RCC 7860 (cell line): Measurements from ENCODE around the gene TSPAN18.
A peak's percentile ranks its signal among the peaks of the same experiment; 100 is the strongest.

Experiments
- DNase-seq: peaks from one replicate; pipeline ENCODE4 v3.0.0-alpha.2; 2015; ENCODE audit warnings: low spot score
- FAIRE-seq: peaks from 2 replicates; lab custom pipeline; 2012; peaks lifted over from hg19 to GRCh38; lab: Jason Lieb, UNC

Gene TSPAN18

DNA sequence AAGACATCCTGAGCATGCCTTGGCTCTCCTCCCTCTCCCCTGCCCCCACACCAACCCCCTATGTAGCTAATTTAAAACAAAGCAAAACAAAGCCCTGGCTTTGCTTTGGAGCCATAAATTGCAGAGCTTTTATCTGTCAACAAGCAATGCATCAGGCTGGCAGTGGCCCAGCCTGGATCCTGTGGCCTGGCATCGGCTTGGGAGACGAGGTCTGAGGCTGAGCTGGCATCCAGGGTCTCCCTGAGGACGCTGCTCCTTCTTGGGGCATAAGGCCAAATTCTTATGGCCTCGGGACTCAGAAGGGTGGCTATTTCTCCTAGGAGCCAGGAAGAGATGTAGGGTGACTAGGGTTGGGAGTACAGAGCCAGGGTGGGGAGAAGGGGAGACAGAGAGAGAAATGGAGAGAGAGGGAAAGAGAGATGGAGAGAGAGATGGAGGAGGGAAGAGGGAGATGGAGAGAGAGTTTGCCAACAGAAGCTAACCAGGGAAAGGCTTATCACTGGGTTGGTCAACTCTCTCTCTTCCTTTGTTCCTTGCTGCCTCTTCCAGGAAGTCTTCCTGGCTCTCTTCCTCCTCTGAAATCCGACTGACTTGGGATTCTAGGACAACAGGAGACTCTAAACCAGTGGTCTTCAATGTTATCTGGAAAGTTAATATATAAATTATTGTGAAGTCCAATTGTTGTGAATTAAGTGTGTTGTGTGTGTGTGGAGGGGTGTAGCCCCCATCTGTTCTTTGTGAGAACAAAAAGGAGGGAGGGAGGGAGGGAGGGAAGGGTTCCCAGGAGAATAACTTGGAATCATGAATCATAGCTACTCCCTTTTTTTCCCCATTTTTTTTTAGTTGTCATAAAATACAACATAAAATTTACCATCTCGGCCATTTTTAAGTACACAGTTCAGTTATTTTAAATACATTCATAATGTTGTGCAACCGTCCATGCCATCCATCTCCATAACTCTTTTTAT is 29.1 kb downstream of the TSPAN18 start:
- FAIRE-seq = no peak
- no peak for DNase-seq

DNA sequence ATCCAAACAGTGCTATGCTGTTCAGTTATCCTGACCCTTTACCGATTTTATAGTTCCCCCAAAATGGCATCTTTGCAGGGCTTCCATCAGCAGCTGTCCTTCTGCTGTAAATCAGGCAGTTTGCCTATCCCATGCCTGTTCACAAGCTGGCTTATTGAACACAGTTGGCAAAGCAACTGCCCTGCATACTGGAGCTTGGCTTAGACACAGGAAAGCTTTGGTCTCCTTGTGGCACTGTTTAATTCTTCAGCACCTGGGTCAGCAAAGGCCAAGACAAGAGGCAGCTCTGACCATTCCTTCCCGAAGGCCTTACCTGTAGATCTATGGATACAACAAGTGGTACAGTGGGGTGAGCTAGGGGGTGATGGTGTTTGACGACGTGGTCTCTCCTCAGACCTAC is 32.2 kb downstream of the TSPAN18 start:
- no peak for FAIRE-seq
- no peak for DNase-seq

DNA sequence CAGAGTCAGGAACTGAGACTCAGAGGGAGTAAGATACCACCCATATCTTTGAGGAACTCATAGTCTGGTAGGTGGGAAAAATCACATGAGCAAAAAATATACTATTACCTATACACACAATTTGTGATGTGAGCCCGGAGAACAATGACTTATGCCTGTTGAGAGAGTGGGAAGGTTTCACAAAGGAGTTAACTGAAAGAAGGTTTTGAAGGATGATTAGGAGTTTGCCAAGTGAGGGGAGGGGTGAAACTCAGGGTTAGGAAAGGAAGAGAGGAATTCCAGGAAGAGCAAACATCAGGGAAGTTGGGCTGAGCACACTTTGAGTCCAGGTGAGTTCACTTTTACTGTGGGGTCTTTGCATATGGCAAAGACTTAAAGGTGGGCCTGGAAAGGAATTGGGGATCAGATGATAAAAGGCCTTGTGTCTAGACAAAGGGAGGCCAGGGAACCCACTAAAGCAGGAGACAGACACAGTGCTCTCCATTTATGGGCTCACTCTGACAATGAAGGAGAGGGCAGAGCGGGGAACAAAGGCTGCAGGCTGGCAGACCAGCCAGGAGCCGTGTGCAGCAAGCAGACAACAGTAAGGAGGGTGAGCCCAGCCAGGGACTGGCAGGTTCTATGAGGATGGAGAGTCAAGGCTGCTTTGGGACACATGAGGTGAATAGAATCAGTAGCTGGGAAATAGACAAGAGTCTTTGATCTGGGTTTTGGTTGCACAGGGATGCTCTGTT is 33.1 kb downstream of the TSPAN18 start:
- FAIRE-seq (no peak), DNase-seq (no peak)

DNA sequence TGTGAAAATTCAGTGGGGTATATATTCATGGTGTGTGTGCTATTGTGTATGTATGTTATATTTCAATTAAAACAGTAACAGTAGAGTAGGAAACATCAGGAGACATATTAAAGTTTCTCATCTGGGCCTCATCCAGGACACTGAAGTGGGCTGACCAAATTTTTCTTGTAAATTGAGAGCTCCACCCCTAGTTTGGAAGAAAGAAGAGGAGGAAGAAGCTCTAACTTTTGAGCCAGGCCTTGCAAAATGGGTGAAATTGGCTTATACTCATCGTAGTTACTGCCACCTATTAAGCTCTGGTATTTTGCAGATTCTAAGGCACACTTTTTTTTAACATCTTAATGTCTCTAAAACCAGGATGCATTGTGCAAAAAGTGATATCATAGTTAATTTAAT is 33.7 kb downstream of the TSPAN18 start:
- FAIRE-seq (no peak), DNase-seq (no peak)

DNA sequence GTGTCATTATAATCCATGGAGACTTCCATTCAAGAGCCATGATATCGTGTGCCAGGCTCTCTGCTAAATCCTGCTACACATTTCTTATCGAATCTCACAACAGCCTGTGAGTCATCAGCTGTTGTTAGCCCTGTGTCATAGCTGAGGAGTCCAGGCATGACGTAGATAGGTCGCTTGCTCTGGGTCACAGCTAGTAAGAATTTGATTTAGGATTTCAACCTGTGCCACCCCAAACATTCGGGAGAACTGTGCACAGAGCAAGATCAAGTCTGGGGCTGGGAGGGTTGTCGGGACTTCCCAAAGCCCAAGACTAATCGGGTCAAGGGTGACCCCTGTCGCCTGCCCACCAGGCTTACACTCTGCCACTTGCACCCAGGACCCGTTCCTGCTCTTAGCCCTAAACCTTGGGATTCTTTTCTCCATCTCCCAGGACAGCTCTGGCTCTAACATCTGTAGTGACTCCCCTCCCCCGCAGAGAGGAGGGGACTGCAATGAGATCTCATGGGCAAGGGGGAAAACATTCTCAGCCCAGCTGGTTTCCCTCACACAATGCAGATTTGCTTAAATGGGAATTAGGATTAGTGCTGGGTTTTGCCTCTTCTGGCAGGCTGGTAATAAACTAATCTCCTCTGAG is 34.3 kb downstream of the TSPAN18 start:
- peak; percentile 35 for DNase-seq
- no peak for FAIRE-seq

DNA sequence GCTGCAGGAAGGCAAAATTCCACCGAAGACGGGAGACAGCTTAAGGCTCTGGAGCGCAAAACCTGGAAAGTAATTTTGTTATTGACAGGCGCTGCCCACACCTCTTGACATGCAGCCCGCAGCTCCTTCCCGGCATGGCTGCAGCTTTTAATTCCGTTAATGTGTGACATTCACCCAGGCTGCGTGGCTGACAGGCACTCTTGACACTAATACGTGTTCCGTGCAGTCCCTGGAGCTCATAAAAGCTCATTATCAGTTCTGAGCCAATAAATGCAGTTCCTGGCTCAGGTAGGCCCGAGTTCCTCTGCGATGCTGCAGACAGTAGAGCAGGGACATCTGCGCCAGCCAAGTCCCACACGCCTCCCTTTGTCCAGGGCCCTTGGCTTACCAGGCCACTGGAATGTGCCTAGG is 34.8 kb downstream of the TSPAN18 start:
- no peak for FAIRE-seq
- no peak for DNase-seq

DNA sequence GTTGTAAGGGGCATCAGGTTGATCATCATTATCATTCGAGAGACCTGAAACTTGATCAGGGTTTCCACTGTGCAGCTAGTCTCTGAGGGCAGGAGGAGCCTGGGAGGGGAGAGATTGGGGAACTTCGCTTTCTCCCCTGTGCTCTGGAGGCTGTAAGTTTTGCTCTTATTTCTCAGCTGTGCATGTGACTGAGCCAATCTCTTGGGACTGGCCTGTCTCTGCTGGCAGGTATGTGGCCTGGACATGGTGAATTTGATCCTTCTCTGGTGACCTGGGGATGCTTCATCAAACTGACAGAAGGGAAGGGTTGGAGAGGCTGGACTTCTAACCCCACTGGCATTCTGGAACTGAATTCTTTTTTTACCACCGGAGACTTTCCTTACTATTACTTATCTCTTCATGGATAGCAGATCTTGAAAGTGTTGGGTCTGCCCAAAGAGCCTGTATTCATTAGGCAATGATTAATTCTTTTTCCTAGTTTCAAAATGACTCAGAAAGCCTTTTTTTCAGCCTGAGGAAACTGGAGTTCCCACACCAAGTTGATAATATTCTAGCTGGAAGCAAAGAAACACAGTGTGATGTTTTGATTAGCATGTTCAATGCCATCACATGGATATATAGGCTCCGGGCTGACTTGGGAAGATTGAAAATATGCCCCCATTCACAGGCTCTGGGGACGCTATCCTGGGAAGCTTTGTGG is 36.5 kb downstream of the TSPAN18 start:
- no peak for FAIRE-seq

DNA sequence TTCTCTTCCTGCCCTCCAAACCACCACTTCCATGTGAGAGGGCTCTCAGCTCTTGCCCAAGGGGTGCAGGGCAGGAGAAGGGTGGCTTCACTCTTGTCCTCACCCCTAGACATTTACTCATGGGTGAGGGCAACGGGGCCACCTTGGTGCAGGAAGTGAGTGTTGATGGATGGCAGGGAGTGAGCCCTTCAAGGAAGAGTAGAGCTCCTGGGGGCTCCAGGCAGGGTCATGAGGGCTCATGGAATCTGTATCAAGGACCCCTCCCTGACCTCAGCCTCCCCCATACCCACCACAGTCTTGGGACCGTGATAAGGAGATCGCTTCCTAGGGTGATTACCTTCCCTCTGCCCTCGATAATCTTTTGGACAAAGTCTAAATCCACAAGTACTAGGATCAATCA is 37.8 kb downstream of the TSPAN18 start:
- DNase-seq (no peak), FAIRE-seq (no peak)

More for the DNA sequence above, 36.5 kb downstream of the TSPAN18 start:
- no peak for DNase-seq

DNA sequence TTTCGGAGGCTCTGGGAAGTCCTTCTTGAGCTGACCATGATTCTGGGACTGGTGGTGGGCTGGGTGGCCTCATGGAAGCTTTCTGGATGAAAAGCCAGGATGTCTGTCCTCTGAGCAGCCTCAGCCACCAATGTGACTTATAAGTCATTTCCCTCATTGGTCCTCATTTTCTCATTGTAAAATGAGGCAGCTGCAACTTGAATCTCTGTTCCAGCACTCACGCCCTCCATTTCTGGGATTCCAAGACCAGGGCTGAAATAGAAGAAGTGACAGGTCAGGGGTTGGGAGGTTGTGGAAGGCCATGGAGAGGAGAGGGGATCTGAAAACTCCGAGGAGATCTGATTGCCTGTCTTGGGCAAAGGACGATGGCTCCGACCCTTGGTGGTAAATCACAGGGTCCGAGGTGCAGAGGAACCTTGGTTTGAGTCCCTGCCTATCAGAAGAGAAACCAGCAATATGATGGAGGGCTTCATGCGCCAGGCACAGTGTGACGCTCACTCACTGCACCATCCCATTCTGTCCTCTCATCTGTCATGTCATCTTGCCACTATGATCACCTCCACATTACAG is 38.3 kb downstream of the TSPAN18 start:
- no peak for DNase-seq
- no peak for FAIRE-seq

DNA sequence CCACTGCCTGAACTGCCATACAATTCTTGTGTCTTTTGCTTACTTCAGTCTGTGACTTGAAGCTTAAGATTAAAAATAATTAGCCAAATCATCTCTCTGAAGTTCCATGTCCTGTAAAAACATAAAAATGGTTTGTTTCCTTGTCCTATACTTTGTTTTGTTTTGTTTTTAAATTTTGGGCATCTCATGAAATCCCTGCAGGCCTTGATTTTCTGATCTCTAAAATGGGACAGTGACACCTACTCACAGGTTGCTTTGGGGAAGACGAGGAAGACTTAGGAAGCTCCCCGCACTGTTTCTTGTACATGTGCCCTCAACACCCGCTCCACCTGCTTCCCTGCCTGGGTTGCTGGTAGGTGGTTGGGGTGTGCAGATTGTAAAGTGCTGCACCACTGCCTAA is 38.9 kb downstream of the TSPAN18 start:
- no peak for FAIRE-seq
- no peak for DNase-seq

DNA sequence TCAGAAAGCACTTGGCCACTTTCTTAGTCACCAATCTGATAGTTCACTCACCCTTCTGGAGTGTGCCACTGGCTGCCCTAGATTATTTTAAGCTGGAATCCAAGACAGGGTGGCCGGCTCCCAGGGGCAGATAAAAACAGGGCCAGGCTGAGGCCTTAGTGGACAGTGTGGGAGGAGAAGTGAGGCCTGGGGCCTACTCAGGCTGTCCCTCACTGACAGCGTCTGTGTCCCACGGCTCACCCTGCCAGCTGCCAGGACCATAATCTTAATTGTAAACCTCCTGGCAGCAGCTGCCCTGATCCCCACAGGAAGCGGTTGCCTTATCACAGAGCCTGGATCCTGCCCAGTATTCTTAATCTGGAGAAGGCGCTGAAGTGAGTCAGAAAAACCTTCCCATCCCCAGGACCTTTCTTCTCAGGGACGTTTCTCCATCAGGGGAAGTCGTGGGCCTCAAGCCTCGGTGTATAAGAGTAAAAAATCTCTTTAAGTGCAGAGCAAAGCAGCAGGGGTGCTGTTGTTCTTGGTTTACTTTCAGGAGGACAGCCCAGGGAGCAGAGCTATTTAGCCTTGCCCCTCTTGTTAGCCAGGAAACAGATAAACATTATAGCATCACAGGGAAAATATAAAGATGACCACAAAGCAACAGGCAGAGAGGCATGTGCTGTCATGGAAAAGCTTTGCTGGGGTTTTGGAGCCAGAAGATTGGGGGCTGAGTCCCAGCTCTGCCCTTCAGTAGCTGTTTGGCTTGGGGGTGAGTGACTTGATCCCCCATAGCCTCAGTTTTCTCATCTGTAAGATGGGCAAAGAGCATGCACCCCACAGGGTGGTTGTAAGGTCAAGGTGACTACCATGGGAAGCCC is 39.6 kb downstream of the TSPAN18 start:
- FAIRE-seq (no peak), DNase-seq (no peak)

DNA sequence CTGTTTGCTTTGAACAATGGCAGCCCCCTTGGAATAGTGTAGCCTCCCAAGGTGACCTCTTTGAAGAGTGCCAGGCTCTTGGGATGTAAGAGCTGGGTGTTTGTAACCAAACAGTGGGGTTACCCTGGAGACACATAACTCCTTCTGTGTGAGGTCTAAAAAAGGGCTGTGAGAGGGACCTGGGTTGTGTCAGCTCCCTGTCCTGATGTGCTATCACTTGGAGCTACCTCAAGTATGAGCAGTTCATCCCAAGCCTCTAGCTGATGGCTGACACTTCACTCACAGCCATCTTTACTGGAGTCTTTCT is 40.2 kb downstream of the TSPAN18 start:
- DNase-seq (no peak), FAIRE-seq (no peak)

DNA sequence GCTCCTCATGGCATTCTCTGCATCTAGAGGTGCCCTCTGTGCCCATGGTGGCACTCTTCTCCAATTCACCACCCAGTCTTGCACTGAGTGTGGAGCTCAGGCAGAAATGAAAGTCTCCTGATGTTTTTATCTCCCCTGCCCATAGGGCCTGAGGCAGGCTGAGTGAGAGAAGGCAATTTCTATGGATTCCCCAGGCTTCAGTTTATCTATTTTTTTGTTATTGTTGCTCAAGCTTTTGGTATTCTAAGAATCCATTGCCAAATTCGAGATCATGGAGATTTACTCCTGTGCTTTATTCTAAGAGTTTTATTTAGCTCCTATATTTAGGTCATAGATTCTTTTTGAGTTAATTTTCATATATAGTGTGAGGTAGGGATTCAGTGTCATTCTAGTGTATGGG is 40.7 kb downstream of the TSPAN18 start:
- DNase-seq (no peak), FAIRE-seq (no peak)

DNA sequence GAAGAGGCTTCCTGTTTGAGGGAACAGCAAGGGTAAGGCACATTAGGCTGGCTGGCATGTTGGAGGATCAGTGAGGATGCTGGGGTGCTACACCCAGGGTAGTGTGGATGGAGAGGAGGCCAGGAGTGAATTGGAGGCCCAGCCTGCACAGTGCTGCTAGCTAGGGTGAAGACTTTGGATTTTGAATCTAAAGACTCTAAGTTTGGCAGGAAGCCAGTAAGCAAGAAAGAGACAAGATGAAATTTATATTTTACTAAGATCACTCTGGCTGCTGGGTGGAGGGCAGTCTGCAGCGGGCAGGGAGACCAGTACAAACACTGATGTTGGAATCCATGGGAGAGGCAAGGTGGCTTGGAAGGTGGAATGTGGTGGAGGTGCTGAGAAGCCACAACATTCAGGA is 43.6 kb downstream of the TSPAN18 start:
- DNase-seq (no peak), FAIRE-seq (no peak)

DNA sequence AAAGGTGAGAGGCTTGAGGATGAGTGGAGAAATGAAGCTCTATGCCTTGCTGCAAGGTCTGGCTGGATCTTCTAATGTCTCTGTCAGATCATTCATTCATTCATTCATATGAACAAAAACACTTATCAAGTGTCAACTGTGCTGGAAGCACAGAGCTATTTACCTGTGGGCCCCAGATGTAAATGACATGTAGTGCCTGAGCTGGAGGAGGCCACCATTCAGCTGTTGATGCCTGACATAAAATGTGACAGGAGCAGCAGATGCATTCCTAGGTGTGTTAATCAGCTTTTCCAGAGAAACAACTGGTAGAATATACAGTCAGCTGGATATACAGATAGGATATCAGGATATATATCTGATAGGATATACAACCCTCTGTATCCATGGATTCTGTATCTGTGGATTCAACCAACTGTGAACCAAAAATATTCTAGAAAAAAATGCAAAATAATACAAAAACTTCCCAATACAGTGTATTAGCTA is 44.5 kb downstream of the TSPAN18 start:
- DNase-seq (no peak), FAIRE-seq (no peak)

DNA sequence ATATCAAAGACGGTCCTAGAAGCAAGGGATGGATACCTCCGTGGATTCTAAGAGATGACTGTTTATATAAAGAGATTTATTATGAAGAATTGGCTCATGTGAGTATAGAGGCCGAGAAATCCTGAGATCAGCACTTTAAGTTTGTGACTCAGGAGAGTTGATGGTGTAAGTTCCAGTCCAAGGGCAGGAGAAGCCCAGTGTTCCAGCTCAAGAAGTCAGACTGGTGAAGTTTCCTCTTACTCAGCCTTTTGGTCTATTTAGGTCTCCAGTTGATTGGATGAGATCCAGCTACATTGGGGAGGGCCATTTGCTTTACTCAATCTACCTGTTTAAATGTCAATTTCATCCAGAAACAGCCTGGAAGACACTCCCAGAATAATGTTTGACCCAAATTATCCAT is 45.1 kb downstream of the TSPAN18 start:
- DNase-seq = no peak

DNA sequence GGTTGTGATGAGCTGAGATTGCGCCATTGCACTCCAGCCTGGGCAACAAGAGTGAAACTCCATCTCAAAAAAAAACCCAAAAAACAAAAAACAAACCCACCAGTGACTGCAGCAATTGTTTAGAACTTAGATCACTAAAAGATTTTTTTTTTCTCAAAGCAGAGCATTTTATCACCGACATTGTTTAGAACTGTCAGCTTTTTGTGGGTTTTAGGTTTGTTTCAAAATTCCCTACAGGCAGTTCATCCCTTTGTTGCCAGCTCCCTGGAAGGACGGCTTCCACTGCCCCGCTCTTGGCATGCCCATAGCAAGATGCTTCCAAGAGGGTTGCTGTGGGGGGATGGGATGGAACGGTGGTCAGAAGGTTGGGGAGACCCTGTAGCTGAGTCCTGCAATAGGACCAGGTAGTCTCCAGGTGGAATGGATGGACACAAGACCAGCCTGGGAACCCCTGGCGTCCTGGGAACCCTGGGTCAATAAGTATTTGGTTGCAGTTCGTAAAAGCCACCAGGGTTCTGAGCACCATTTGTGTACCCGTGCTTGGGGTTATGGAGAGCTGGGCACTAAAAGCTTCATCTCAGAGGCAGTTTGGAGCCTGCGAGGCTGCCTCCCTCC is 46.7 kb downstream of the TSPAN18 start:
- no peak for FAIRE-seq
- no peak for DNase-seq

More for the DNA sequence above, 45.1 kb downstream of the TSPAN18 start:
- FAIRE-seq = no peak

DNA sequence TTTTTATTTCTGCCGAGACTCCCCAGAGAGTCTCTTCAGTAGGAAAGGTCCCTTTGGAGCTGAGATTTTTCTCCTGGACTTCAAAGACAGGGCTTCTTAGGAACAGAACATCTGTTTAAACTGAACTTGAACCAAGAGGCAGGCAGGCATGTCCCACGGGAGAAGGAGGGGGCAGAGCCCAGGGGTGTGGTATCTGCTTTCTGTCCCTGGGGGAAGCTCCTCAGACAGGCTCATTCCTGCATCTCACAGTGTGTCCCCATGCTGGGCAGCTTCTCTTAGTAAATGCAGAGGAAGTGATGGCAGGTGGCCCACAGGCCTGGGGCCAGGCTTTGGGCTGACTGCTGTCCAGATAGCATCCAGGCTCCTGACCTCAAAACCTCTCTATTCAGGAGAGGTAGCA is 47.3 kb downstream of the TSPAN18 start:
- no peak for DNase-seq
- FAIRE-seq = no peak

DNA sequence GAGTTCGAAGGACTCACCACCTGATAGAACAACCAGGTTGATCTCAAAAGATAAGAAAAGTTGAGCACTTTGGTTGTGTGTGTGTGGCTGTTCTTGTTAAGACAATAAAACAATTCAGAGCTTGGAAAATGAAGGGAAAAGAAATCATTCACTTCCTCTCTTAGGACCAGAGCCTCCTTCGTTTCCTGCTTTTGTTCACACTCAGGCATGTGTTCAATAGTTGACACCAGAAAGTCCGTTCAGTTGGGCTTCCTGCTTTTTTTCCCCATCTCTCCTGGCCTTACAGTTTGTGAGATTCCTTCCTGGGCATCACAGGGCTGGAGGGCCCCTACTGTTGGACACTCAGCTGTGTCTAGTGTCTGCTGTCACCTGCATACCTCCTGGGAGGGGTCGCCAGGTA is 48.0 kb downstream of the TSPAN18 start:
- FAIRE-seq (no peak), DNase-seq (no peak)
